IPS DF 6.9 (cell line): ENCODE measurements around the gene CFAP141.

Experiments
- DNase-seq: peaks from one replicate; pipeline ENCODE4 v3.0.0-alpha.2; 2013; ENCODE audit warnings: low read depth, low spot score
- H3K27ac ChIP-seq: one replicate; pipeline ENCODE4 v1.5.1; 2013; ENCODE audit warnings: low read length, control low read depth
- H3K27me3 ChIP-seq: 2 replicates; pipeline ENCODE4 v1.6.1; 2013; ENCODE audit warnings: mild to moderate bottlenecking, low read length; ENCODE audit not compliant: control insufficient read depth, insufficient read depth
- H3K36me3 ChIP-seq: 2 replicates; pipeline ENCODE4 v1.6.1; 2013; ENCODE audit warnings: low read length; ENCODE audit not compliant: control insufficient read depth, insufficient read depth
- H3K4me1 ChIP-seq: 2 replicates; pipeline ENCODE4 v1.6.1; 2013; ENCODE audit warnings: low read length; ENCODE audit not compliant: control insufficient read depth, insufficient read depth
- H3K4me3 ChIP-seq: 2 replicates; pipeline ENCODE4 v1.5.1; 2013; ENCODE audit warnings: mild to moderate bottlenecking, low read length
- H3K9me3 ChIP-seq: 2 replicates; pipeline ENCODE4 v1.6.1; 2013; ENCODE audit warnings: low read length, inconsistent platforms; ENCODE audit not compliant: control insufficient read depth, insufficient read depth
- whole genome bisulfite sequencing: extraction: QIAGEN DNeasy Blood & Tissue Kit; methylation state at CpG from one replicate; pipeline ENCODE4 v1.1.7; 2013; ENCODE audit warnings: mixed read lengths, missing lambda C conversion rate; ENCODE audit not compliant: insufficient read length, insufficient coverage; 5-methylcytosine and 5-hydroxymethylcytosine counted together

The CFAP141 gene

DNA sequence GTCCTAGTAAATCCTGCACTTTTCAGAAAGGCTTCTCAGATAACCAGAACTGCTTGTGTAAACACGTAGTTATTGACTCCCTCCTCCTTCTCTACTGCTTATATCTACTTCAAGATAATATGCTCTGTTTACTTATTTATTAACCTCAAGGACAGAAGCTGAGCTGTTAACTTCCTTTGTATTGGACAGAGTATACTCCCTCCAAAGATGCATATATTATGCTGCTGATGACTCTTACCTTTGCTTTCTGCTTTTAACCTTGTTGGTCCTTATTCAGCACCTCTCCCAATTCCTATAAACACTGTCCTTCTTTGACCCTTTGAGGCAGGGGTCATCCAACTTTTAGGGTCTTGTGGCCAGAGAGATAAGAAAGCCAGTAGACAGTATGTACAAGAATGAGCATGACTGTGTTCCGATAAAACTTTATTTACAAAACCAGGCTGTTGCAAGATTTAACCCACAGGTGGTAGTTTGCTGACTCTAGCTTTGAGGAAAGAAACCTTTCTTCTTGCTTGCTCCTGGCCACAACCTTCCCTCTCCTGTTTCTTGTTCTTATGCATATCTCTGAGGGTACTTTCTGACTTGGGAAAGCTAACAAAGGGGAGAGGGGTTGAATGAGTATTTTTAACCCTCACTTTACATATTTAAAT, 19.2 kb downstream of the CFAP141 start:
- WGBS: no CpG with 5 or more reads among the region's 2 CpGs
- Histone ChIP-seq H3K36me3 (no peaks in the 10 kb centered on the region), H3K27me3 (no peaks in the 10 kb centered on the region), H3K4me1 (no peaks in the 10 kb centered on the region), H3K27ac (peak overlapping the region; percentile 84), H3K4me3 (no peak overlapping the region), H3K9me3 (no peaks in the 10 kb centered on the region)
- DNase-seq: no peak

DNA sequence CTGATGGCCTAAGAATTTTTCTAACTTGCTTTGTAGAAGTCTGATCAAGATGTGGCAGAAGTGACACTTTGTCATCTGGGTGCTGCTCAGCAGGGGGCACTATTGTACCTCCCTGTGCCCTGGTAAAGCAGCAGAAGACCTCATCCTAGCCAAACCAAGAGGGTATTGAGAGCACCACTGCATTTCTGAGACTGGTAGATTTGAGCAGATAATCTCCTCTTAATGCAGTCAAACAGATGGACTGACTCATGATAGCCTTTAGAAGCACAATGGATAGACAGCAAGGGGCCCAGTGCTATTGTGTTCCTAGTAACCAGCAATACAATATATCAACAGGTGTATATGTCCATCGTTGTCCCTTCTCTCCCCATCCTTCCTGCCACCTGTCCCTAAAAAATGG, 20.0 kb downstream of the CFAP141 start:
- Histone ChIP-seq H3K9me3 (no peaks in the 10 kb centered on the region), H3K36me3 (no peaks in the 10 kb centered on the region), H3K27ac (no peak overlapping the region), H3K4me3 (no peak overlapping the region), H3K4me1 (no peaks in the 10 kb centered on the region), H3K27me3 (no peaks in the 10 kb centered on the region)
- peak; percentile 77 for DNase-seq
- no CpG with 5 or more reads among the region's 1 CpG for WGBS

DNA sequence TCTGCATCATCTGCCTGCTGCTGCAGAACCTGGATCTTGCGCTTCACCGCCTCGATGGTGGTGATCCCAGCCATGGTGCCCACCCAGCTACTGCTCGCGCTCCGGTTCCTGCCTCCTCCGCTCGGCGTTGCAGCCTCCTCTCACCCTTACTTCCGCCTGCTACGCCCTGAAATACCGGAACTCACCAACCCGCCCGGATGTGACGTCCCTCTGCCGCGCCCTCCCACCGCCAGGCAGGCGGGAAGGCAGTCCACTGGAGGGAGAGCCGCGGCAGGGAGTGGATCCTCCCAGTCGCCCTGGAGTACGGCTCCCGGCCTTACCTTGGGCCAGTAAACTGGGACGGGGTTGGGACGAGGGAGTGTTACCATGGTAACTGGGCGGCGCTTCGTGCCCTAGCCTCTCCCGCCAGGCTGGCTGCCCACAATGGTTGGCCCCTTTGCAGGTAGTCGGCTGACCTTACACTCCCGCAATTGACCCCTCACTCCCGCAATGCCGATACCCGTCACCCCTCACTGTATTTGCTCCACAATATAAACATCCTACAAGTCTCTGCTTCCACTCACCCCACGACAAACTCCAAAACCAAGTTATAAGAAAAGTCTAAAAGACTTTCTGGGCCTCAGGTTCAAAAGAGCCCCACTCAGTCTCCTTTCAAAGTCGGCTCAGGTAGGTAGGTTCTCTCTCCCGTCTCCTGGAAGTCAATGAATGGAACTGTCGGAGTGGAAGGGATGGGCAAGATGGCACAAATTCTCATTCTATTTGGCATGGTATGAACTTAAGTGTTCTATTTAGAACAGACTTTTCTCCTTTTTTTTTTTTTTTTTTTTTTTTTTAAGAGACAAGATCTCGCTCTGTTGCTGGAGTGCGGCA, 22.9 kb downstream of the CFAP141 start:
- no CpG with 5 or more reads among the region's 41 CpGs for WGBS
- Histone ChIP-seq H3K27ac (no peak overlapping the region), H3K4me1 (no peaks in the 10 kb centered on the region)

DNA sequence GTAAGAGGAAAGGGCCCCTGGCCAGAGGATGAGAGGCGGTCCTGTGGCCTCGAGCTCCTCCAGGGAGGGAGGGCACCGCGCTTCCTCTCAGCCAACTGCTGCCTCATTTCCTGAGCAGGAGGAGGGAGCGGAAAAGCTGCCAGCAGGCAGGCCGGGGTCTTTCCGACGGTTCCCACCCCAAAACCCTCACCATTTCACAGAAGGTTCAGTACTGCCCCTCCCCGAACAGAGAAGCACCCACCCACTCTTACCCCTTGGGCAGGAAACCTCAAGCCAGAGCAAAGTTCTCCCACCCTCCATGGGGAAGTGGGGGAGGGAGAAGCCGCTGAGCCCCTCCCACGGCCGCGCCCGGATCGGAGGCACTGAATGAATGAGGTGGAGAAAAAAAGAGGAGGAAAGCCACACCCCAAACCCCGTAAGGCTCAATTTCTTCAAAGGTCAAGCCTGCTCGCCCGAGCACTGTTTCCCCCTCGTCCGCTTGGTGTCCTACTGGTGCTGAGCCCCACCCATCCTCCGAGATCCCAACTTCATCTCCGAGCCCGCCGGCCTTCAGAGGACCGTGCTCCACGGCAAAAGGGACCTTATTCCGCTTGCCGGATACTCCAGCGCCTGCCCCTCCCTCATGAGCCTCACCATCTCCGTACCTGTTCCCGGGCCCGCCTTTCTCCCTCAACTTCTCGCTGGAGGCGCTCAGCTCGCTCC, 23.6 kb downstream of the CFAP141 start:
- DNase-seq: no peak
- H3K27ac ChIP-seq: no peak overlapping the region
- peak overlapping the region; percentile 86 for H3K4me3 ChIP-seq
- no peaks in the 10 kb centered on the region for H3K4me1 ChIP-seq
- no peaks in the 10 kb centered on the region for H3K27me3 ChIP-seq
- no CpG with 5 or more reads among the region's 35 CpGs for WGBS
- H3K36me3 ChIP-seq: no peaks in the 10 kb centered on the region
- H3K9me3 ChIP-seq: no peaks in the 10 kb centered on the region

More for the DNA sequence above, 22.9 kb downstream of the CFAP141 start:
- H3K27me3 ChIP-seq: no peaks in the 10 kb centered on the region
- peak; percentile 97 for DNase-seq
- H3K9me3 ChIP-seq: no peaks in the 10 kb centered on the region
- peak overlapping the region; percentile 86 for H3K4me3 ChIP-seq
- H3K36me3 ChIP-seq: no peaks in the 10 kb centered on the region

DNA sequence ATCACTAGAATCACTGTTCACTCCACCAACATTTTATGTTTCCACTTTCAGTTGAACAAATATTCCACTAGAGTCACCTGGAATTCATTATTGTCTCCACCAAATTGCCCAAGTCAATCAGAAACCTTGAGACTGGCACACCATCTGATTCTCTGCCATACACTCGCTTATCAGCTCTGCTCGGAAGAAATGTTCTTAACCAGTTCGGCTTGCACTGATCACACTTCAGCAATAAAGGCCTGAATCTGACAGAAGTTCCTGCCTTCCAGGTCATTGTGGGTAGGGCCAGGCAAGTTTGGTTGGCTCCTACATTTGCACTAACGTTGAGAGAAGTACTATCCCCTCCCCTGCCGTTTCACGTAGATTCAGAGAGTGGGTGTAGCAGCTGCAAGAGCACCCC, 24.2 kb downstream of the CFAP141 start:
- Histone ChIP-seq H3K36me3 (no peaks in the 10 kb centered on the region), H3K4me3 (peak overlapping the region; percentile 86), H3K27me3 (no peaks in the 10 kb centered on the region), H3K4me1 (no peaks in the 10 kb centered on the region), H3K27ac (no peak overlapping the region), H3K9me3 (no peaks in the 10 kb centered on the region)
- no CpG with 5 or more reads among the region's 6 CpGs for WGBS
- DNase-seq: no peak

DNA sequence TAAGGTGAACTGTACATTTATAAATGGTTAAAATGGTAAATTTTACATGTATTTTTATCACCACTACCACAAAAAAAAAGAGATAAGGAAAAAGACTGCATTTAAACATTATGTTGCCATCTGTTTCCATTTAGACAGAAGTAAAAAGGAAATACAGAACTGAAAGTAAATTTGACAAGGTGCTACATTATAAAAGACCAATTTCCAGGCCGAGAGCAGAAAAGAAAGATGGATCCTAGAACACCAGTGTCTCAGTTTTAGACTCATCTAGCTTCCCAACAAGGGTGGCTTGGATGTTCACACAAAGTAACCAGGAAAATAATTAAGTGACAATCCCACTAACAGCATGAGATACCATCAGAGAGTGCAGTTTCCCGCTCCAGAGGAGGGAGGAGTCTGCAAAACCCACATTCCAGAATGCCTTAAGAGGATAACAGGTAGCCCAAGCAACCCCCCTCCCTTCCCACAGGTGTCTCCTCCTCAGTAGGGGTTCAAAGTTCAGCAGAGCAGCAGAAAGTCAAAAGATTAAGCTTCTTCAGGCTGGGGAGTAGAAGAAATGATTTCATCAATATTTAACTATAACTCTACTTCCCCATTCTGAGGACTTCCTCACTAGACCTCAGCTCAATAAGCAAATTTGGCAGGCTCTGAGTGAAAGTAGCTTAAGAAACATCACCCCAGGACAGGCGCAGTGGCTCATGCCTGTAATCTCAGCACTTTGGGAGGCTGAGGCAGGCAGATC, 26.0 kb downstream of the CFAP141 start:
- WGBS: no CpG with 5 or more reads among the region's 3 CpGs
- Histone ChIP-seq H3K27me3 (no peaks in the 10 kb centered on the region), H3K9me3 (no peaks in the 10 kb centered on the region), H3K27ac (no peak overlapping the region), H3K4me3 (no peak overlapping the region), H3K4me1 (no peaks in the 10 kb centered on the region), H3K36me3 (peaks cover 6% of the 10 kb centered on the region)
- DNase-seq: no peak

DNA sequence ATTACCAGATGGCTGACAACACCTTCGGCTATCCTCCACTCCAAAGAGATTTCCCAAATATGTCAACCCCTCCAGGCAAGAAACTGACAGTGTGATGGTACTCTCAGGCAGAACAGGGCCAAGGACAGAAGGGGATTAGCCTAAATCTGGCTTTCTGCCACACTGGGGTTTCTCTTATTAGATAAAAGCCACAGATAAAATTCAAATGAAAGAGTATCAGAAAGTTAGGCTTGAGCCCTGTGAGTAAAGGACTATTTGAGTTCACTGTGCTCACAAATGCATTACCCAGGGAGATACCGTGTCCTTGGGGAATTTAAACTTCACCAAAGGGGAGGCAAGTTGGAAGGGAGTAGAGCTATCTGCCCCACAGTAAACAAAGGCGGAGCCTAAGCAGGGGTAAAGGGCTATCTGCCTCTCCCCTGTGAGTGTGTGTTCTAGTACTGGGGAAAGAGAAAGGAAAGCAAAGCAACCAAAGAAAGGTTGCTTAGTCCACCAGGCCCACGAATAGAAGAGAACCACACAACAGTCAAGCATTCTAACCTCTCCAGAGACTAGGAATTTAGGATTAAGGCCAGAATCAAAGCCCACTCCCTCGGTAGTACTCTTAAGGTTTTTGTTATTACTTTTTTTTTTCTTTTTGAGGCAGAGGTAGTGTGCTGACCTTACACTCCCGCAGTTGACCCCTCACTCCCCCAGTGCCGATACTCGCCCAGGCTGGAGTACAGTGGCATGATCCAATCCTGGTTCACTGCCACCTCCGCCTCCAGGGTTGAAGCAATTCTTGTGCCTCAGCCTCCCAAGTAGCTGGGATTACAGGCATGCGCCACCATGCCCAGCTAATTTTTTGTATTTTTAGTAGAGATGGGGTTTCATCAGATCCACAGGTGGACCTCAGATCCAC, 27.0 kb downstream of the CFAP141 start:
- no peak for DNase-seq
- no peaks in the 10 kb centered on the region for H3K4me1 ChIP-seq
- H3K27ac ChIP-seq: no peak overlapping the region
- no peaks in the 10 kb centered on the region for H3K9me3 ChIP-seq
- peaks cover 6% of the 10 kb centered on the region for H3K36me3 ChIP-seq
- H3K4me3 ChIP-seq: no peak overlapping the region
- H3K27me3 ChIP-seq: no peaks in the 10 kb centered on the region
- no CpG with 5 or more reads among the region's 10 CpGs for WGBS

DNA sequence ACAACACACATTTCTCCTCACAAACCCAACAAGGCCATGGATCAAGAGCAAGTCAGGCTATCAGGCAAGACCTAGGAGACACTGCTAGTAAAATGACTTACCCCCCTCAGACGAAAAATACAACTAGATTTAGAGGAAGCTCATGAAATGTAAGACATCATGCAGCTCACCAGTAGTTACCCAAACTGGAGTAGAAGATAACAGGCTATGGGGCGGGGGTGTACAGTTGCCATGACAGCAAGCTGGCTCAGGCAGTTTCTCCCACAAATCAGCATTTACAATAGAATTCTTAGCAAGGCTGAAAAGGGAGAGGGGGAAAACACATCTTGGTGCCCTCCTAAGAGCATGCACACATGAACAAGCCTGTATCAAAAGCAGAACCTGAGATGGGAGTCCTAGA, 28.1 kb downstream of the CFAP141 start:
- Histone ChIP-seq H3K9me3 (no peaks in the 10 kb centered on the region), H3K36me3 (peaks cover 7% of the 10 kb centered on the region), H3K4me1 (no peaks in the 10 kb centered on the region), H3K27ac (no peak overlapping the region), H3K27me3 (no peaks in the 10 kb centered on the region), H3K4me3 (no peak overlapping the region)
- DNase-seq: no peak
- WGBS: no CpG with 5 or more reads among the region's 2 CpGs

DNA sequence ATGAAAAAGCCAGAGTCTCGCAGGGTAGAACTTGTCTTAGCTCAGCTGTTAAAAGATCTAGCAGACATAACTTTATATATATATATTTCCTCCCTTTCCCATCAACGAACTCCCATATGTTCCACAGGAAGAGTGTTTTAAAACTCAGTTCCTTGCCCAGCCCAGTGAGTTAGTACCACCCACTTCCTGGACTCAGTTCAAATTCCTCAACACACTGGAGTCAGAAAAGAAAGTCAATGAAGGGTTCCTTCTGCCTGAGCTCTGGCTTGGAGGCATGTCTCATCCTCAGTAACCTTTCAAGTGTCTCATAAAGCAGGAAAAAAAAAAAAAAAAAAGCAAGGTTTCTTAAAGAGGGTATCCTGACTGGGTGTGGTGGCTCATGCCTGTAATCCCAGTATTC, 29.8 kb downstream of the CFAP141 start:
- H3K36me3 ChIP-seq: peaks cover 24% of the 10 kb centered on the region
- H3K9me3 ChIP-seq: no peaks in the 10 kb centered on the region
- H3K4me3 ChIP-seq: no peak overlapping the region
- no peaks in the 10 kb centered on the region for H3K4me1 ChIP-seq
- no peak for DNase-seq
- no peaks in the 10 kb centered on the region for H3K27me3 ChIP-seq
- H3K27ac ChIP-seq: no peak overlapping the region
- WGBS: no CpG with 5 or more reads among the region's 2 CpGs
